GM21360 (cell line): Measurements from ENCODE around the gene GREM2.

ENCODE experiments used
- ATAC-seq: cut with Tn5 transposase; IDR thresholded peaks from one replicate; pipeline ENCODE4 v1.9.1; 2021; ENCODE audit warnings: mild to moderate bottlenecking, moderate library complexity; ENCODE audit not compliant: unreplicated experiment

GREM2 gene

DNA sequence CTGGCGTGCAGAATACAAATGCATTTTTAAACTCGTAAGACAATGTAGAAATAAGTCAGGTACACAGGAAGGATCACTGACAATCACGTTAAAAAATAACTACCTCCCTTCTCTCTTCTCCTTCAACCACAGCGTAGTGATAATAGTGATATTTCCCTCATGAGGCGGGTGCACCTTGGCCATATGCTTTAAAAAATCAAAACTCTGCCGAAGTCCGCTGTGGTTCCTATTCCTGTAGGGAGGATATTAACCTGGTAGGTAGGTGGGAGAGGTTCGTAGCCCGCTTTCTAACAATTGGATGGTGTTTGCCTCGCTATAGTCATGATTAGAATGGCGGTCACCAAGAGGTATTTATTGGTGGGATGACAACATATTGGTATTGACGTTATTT lies 732 bp downstream of the GREM2 start:
- no peak for ATAC-seq

DNA sequence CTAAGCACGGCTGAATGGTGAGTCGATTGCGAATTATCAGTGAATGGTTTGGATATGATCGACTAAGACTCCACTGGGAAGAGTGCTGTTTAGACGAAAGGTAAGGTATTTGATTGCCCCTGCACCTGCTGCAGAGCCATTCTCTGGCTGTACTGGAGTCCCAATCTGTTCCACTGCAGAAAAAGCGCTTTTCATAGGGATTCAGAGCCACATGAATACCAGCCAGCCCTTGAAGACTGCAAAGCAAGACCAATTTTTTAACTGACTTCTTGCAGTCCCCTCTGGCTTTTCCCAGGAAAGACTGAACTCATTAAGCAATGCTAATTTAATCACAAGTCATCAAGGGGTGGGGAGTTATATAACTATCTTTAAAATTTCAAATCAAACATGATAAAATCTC lies 1.3 kb downstream of the GREM2 start:
- no peak for ATAC-seq

DNA sequence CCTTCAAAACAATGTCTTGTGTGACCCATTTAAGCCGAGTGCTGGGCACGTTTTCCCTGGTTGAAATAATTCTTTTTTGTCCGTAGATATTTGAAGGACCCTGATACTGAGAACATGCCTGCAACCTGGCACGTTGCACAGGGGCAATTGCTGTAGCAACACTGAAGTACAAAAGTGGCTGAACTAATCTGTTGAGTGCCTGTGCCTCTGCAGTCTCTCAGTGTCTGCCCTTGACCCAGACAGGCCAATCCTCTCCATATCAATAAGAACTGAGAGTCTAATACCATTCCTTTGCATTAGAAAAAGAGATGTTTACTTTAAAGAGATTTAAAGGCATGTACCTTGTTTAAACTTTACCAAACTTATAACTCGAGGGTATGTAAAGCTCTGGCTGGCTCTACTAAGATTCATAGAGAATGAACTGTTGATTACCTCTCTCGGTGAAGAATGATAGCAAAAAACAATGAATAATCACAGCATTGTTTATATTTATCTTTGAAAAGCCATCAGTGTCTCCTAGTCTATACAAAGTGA lies 2.4 kb downstream of the GREM2 start:
- no peak for ATAC-seq

DNA sequence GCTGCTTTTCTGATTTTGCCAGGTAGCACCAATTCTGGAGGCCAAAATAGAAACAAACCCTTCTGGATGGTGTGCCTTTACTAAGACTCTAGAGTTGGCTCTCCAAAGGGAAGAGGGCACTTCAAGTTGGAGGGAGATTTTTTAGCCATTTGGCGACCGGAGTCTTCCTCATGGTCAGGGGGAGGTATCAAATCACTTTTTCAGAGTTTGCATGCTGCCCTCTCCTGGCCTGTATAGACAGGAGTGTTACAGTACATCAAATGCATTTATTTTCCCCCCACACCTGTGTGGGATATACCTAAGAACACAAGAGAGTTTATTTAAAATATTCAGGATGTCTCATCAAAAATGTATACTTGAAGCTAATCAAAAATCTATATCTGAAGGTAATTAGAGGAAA lies 3.2 kb downstream of the GREM2 start:
- ATAC-seq: no peak

DNA sequence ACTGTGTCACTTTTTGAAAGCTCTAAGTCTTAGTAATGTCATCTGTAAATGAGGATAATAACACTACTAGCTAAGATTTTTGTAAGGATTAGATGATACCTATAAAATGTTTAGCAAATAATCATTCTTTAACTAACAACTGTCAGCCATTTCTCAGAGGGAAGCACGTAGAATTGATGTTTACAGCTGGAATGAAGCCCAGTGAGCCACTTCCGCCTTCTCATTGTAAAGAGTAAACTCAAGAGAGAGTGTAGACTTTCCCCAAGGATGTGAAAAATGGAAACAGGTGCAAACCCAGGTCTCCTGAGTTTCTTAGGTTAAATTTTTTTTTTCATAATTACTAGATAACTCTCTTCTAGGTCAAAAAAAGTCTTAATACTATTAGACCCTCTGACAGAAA lies 4.9 kb downstream of the GREM2 start:
- no peak for ATAC-seq

- ATAC-seq: no peak
Observed at GRCh38 chr1:240602189-240602588, 9.8 kb downstream of the GREM2 start.

DNA sequence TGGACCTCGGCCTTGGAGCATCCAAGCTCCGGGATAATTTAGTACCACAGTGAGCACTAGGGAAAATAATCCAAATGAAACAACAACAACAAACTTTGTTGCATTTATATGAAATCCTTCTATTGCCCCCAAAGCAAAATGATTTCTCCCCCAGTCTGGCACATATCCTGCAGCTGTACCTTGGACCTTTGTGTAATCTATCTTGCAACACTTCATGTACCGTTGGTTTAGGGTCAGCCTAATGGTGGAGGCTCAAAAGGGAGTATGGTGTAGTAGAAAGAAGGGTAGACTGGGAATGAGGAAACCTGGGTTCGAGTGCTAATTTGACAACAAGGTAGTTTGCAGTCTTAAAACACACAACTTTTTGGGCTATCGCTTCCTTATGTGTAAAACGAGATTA lies 12.1 kb downstream of the GREM2 start:
- ATAC-seq: no peak

DNA sequence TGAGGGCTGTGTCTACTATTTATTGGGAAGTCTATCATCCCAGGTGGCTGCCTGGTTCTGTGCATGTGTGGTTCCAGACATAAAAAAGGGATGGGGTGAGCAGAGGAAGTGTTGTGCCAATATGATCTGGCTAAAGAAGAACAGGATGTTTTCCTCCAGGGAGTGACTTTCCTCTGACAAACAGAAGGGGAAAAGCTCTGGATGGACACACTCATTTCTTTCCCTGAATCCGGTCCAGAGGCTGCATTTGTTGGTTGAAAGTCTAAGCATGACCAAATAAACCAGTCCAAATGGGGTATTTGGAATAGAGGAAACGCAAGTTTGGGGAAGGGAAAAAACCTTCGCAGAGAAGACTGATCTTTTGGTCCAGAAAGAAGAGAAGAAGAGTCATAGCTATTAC lies 12.7 kb downstream of the GREM2 start:
- ATAC-seq: no peak

- no peak for ATAC-seq
Observed at GRCh38 chr1:240598216-240599001, 13.5 kb downstream of the GREM2 start.

DNA sequence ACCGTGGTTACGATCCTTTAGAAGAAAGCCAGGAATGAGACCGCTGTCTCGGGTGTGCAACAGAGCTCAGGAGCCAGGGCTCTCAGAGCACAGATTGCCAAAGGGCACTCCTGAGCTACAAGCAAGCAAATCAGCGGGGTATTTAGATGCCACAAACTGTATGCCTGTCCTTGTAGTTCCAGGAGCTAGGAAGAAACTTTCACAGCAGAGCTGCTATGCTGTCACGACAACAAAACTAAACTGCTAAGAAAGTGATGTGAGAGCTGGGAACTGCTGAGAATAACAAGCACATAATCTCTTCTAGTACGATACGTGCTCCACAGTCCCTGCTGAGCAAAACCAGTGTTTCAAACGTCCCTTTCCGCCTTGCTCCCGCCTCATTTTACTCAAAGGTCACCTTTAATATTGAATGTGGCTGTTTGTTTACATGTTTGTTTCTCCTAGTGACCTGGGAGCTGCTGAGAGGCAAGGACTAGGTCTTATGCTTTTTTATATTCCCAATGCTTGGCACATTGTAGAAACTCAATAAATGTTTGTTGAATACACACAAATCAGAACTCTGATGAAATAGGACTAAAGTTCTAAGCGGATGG lies 14.7 kb downstream of the GREM2 start:
- ATAC-seq: no peak

DNA sequence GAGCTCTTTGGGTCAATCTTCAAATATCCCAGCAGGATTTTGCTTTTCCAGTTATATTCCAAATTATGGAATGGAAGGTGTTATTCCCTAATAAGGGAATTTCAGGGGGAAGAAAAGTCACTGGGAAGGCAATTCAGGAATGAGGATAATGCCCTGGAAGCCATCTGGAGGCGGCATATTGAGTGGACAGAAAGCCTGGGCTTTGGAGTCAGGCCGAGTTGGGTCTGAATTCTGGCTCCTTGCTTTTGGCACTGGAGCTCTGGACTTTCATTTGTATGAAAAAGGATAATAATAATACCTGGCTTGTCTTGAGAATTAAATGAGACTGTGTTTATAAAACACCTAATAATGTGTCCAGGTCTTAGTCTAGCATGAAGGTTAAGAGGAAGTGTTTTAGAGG lies 16.5 kb downstream of the GREM2 start:
- no peak for ATAC-seq

- ATAC-seq: no peak
Observed at GRCh38 chr1:240591564-240591963, 20.4 kb downstream of the GREM2 start.

DNA sequence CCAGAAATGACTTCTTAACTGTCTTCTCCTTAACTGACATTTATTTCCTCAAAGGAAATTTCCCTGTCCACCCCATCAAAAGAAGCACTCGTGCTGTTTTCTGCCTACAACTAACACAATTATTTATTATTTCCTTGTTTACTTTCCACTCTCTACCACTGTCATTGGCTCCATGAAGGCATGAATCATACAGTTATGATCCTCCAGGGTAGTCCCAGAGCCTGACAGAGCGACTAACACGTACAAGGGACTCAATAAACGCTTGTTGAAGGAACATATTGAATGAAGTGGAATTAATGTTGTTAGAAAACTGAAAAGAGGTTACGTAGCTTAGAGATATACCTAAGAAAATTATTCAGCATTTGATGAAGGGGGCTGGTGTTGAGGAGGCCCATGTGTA lies 20.9 kb downstream of the GREM2 start:
- no peak for ATAC-seq

DNA sequence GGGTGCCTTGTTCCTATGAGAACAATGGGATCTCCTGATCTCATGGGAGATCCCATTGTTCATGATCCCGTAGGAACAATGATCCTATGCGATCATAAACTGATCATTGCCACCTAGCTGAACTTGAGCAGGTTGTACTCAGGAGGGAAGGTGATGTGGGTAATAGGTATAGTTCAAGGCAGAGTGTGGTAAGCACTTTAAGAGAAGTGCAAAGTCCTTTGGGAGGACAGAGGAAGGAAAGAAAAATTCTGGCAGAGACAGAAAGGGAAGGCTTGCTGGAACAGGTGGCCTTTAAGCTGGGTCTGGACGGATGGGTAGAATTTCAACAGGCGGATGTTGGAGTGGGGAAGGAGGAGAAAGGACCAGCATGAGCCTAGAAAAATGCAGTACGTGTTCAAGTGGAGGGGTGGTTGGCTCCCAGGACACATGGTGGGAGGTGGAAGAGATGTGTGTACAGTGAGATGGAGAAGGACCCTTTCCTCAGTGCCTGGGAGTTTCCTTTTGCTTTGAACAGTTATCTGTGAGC lies 22.3 kb downstream of the GREM2 start:
- ATAC-seq: no peak

DNA sequence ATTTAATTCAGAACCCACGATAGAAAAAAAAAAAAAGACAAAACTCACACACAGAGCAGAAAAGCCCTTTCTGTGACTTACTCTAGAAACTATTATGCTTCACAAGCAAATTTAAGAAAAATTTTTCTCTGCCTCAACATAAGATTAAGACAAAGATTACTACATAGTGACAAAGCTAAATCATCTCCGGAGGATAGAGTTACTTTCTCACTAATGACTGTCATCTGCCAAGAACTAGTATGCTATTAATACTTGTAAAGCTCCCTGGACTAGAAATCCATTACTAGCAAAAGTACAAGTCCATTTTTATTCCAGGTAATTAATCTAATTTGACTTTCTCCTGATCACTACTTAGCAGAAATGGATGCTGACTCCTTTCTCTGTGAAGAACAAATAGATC lies 25.9 kb downstream of the GREM2 start:
- ATAC-seq: no peak

DNA sequence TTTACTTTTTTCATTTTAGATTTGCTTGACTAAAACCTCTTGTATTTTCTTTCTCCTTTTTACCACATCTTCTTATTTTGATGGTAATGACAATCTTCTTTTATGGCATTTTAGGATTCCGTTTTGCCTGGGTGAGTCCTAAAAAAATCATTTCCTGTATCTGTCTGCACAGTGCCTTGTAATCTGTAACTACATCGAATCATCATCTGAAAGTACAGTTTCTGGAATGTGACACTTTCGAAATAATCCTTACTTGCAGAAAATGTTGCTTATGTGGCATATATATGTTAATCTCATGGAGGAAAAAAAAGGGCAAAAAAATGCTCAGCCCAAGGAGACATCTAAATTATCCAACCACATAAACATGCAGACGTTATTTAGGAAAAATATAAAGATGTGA lies 29.0 kb downstream of the GREM2 start:
- ATAC-seq: no peak

- ATAC-seq: no peak
Observed at GRCh38 chr1:240579511-240579910, 32.4 kb downstream of the GREM2 start.

DNA sequence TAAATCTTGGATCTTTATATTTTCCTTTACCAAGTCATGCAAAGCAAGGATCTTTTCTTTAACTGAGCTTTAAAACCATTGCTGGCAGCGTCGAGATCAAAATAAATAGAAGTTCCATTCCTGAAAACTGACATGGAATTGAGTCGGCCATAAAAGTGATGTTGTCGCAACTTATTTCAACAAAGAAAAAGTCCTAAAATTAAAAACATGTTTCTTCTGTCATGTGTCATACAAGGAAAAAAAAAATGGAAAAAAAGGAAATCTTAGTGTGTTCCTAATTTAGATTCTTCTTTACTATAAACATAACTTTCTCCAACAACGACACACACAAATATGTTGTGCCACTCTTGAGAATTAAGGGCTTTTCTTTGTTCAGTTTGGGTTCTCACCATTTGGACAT lies 34.9 kb downstream of the GREM2 start:
- ATAC-seq: no peak

DNA sequence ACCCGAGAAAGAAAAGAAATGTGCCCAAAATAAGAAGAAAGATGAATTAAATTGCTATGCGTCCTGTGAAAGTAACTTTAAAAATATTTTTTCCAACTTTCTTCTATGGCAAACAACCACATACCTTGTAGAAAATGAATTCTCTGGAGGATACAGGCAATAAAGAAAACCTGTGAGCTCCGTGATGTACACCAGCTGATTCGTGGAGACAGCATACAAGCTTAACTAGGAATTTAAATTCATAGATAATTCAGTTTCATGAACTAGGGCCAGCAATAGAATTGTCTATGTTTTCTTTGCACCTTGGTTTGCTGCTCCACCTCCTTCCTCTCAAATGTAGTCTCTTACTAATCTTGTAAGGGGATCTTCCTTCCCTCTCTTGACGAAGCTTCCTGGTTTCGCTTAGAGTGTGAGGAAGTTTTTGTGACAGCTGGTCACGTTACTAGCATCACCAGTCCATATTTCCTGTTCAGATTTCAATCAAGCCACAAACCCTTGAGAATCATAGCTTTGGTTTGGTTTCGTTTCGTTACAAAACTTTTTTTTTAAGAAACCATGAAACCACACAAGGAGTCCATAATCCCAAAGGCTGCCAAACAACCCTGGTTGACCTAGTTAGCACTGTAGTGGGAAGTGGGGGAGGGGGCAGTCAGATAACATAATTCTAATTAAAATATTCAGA lies 35.8 kb downstream of the GREM2 start:
- ATAC-seq: peak; percentile 63

GRCh38 chr1:240572328-240572727 lies 39.6 kb downstream of the GREM2 start:
- no peak for ATAC-seq

DNA sequence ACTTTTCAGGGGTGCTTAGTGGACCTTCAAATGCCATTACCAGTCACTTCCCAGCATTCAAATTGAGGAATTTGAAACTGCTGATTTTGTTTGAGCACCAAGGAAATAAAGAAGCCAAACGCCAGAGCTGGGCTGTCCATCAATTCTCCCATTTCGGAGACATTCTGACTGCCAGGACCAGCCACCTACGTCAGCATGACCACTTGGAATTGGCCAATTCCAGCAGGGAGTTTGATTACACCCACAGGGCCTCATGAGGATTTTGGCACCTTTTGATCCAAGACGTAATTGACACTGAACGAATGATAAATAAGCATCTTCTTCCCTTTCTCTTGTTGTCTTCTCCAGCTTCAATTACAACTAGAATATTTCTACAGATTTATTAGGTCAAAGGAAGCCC lies 40.2 kb downstream of the GREM2 start:
- ATAC-seq: no peak

DNA sequence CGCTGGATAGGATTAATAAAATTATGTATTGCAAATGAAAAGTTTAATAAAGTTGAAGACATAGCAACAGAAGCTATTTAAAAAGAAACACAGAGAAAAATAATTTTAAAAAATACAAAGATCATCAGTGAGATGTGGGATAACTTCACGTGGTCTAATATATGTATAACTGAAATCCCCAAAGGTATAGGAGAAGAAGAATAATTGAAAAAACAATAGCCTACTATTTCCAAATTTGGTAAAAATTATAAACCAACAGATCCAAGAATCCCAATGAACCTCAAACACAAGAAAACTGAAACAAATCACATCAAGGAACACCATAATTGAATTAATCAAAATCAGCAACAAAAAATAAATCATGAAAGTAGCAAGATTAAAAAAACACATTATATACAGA lies 44.9 kb downstream of the GREM2 start:
- no peak for ATAC-seq
